Activated gamma-delta T cell treated with anti-CD3 and anti-CD28 coated beads, Interleukin-2, amount 50 U/mL, for 16 hours (primary cell): ENCODE measurements around the gene TMEM255B.
"Not testable (repeated sequence)": the region's sequence is repeated elsewhere in the genome, so short reads cannot be mapped to it uniquely, and the experiment has no call there.

Source experiments
- DNase-seq: peaks from one replicate; pipeline ENCODE4 v3.0.0-alpha.2; 2020; ENCODE audit warnings: low read depth

Gene TMEM255B

GRCh38 chr13:113758651-113759524, at the start of gene TMEM255B:
TMEM255B (plus strand) TSS chr13:113759226; CDS start chr13:113759270, 44 bp downstream.
- DNase-seq: peak; percentile 47

- DNase-seq: no peak
Observed at GRCh38 chr13:113722921-113723320, 36.1 kb upstream of the TMEM255B start.

- DNase-seq: no peak
Observed at GRCh38 chr13:113723410-113724015, 35.5 kb upstream of the TMEM255B start.

GRCh38 chr13:113724016-113724758, 34.8 kb upstream of the TMEM255B start:
- DNase-seq: no peak

- DNase-seq: peak; percentile 85
Observed at GRCh38 chr13:113724780-113725315, 34.2 kb upstream of the TMEM255B start.

- DNase-seq: peak; percentile 60
Observed at GRCh38 chr13:113725329-113726105, 33.5 kb upstream of the TMEM255B start.

- DNase-seq: not testable (repeated sequence)
Observed at GRCh38 chr13:113726106-113726821, 32.8 kb upstream of the TMEM255B start.

GRCh38 chr13:113726961-113727411, 32.0 kb upstream of the TMEM255B start:
- DNase-seq: no peak

- DNase-seq: no peak
Observed at GRCh38 chr13:113728571-113729054, 30.4 kb upstream of the TMEM255B start.

- no peak for DNase-seq
Observed at GRCh38 chr13:113729187-113730019, 29.6 kb upstream of the TMEM255B start.

- DNase-seq: no peak
Observed at GRCh38 chr13:113730258-113730691, 28.8 kb upstream of the TMEM255B start.

- no peak for DNase-seq
Observed at GRCh38 chr13:113730831-113731191, 28.2 kb upstream of the TMEM255B start.

GRCh38 chr13:113731192-113732175, 27.5 kb upstream of the TMEM255B start:
- DNase-seq: no peak

GRCh38 chr13:113732176-113732960, 26.7 kb upstream of the TMEM255B start:
- no peak for DNase-seq

GRCh38 chr13:113732961-113733950, 25.8 kb upstream of the TMEM255B start:
- no peak for DNase-seq

- no peak for DNase-seq
Observed at GRCh38 chr13:113734099-113734825, 24.8 kb upstream of the TMEM255B start.
